DOHH2 (cell line): ENCODE data around the gene C8A.

Experiments used
- H3F3A ChIP-seq: fragments of 200-600 bp; sonication (generic), shearing (Covaris generic); 2 replicates; pipeline ENCODE4 v1.6.0; 2016; ENCODE audit warnings: antibody characterized with exemption, mild to moderate bottlenecking; ENCODE audit not compliant: control insufficient read depth, insufficient read depth
- H3K27ac ChIP-seq: fragments of 200-600 bp; sonication (generic); 2 replicates; pipeline ENCODE4 v1.5.1; 2014; ENCODE audit warnings: low read depth, mild to moderate bottlenecking, low read length, moderate library complexity
- H3K27me3 ChIP-seq: fragments of 200-600 bp; sonication (generic); 2 replicates; pipeline ENCODE4 v1.6.1; 2014; ENCODE audit warnings: mild to moderate bottlenecking, low read length, mixed read lengths; ENCODE audit not compliant: control insufficient read depth
- H3K36me3 ChIP-seq: fragments of 200-600 bp; sonication (generic); 2 replicates; pipeline ENCODE4 v1.6.1; 2014; ENCODE audit warnings: mild to moderate bottlenecking, low read length, moderate library complexity, mixed read lengths; ENCODE audit not compliant: control insufficient read depth
- H3K4me1 ChIP-seq: fragments of 200-600 bp; sonication (generic); 2 replicates; pipeline ENCODE4 v1.6.1; 2014; ENCODE audit warnings: mild to moderate bottlenecking, low read length, mixed read lengths; ENCODE audit not compliant: control insufficient read depth
- H3K4me2 ChIP-seq: fragments of 200-600 bp; sonication (generic); 2 replicates; pipeline ENCODE4 v1.6.0; 2014; ENCODE audit warnings: mild to moderate bottlenecking, low read length, moderate library complexity
- H3K4me3 ChIP-seq: fragments of 200-600 bp; sonication (generic); 2 replicates; pipeline ENCODE4 v1.5.1; 2014; ENCODE audit warnings: mild to moderate bottlenecking, low read length, mixed read lengths
- H3K79me2 ChIP-seq: fragments of 200-600 bp; sonication (generic); 2 replicates; pipeline ENCODE4 v1.6.1; 2014; ENCODE audit warnings: mild to moderate bottlenecking, low read length, mixed read lengths; ENCODE audit not compliant: control insufficient read depth
- H3K9me2 ChIP-seq: fragments of 200-600 bp; sonication (generic); replicated peaks from 2 replicates; pipeline ENCODE4 v1.6.1; 2014; ENCODE audit warnings: mild to moderate bottlenecking, low read length, mixed read lengths; ENCODE audit not compliant: control insufficient read depth
- H3K9me3 ChIP-seq: fragments of 200-600 bp; sonication (generic); 2 replicates; pipeline ENCODE4 v1.6.1; 2014; ENCODE audit warnings: antibody characterized with exemption, low read length, mixed read lengths; ENCODE audit not compliant: control insufficient read depth, insufficient read depth
- H4K20me1 ChIP-seq: fragments of 200-600 bp; sonication (generic); 2 replicates; pipeline ENCODE4 v1.6.0; 2014; ENCODE audit warnings: low read depth, mild to moderate bottlenecking, antibody characterized with exemption, low read length, moderate library complexity; ENCODE audit not compliant: control insufficient read depth, insufficient read depth
- CTCF ChIP-seq: fragments of 200-600 bp; sonication (generic); IDR thresholded peaks from one replicate; pipeline ENCODE4 v1.5.1; 2014; ENCODE audit warnings: antibody characterized with exemption, mild to moderate bottlenecking, low read depth, low read length; ENCODE audit not compliant: poor library complexity, severe bottlenecking
- EZH2phosphoT487 ChIP-seq: fragments of 200-600 bp; sonication (generic); IDR thresholded peaks from 2 replicates; pipeline ENCODE4 v1.6.1; 2017; ENCODE audit warnings: borderline replicate concordance, mild to moderate bottlenecking, antibody characterized with exemption, low read length, moderate library complexity, mixed read lengths

The C8A gene

GRCh38 chr1:56890229-56890628, 35.6 kb downstream of the C8A start:
- H3K36me3 ChIP-seq, result no peaks in the 10 kb centered on the region
- H3K4me3 ChIP-seq, result no peak overlapping the region
- H3K27ac ChIP-seq, result no peak overlapping the region
- no peaks in the 10 kb centered on the region for H3K79me2 ChIP-seq
- no peak overlapping the region for H3K4me2 ChIP-seq
- H3K9me3 ChIP-seq, result no peaks in the 10 kb centered on the region
- H3K9me2 ChIP-seq, result no peaks in the 10 kb centered on the region
- no peaks in the 10 kb centered on the region for H3K27me3 ChIP-seq
- TF ChIP-seq EZH2phosphoT487, result no peak
- TF ChIP-seq CTCF, result no peak
- H3F3A ChIP-seq, result no peaks in the 10 kb centered on the region
- H3K4me1 ChIP-seq, result no peaks in the 10 kb centered on the region
- no peaks in the 10 kb centered on the region for H4K20me1 ChIP-seq

- H4K20me1 ChIP-seq, result no peaks in the 10 kb centered on the region
- H3K9me2 ChIP-seq, result no peaks in the 10 kb centered on the region
- H3K9me3 ChIP-seq, result no peaks in the 10 kb centered on the region
- H3F3A ChIP-seq, result no peaks in the 10 kb centered on the region
- H3K27me3 ChIP-seq, result no peaks in the 10 kb centered on the region
- no peaks in the 10 kb centered on the region for H3K79me2 ChIP-seq
- no peaks in the 10 kb centered on the region for H3K4me1 ChIP-seq
- H3K36me3 ChIP-seq, result no peaks in the 10 kb centered on the region
- no peak overlapping the region for H3K4me3 ChIP-seq
- H3K4me2 ChIP-seq, result no peak overlapping the region
- no peak for TF ChIP-seq EZH2phosphoT487
- no peak overlapping the region for H3K27ac ChIP-seq
Observed at GRCh38 chr1:56894014-56894413, 39.4 kb downstream of the C8A start.

DNA sequence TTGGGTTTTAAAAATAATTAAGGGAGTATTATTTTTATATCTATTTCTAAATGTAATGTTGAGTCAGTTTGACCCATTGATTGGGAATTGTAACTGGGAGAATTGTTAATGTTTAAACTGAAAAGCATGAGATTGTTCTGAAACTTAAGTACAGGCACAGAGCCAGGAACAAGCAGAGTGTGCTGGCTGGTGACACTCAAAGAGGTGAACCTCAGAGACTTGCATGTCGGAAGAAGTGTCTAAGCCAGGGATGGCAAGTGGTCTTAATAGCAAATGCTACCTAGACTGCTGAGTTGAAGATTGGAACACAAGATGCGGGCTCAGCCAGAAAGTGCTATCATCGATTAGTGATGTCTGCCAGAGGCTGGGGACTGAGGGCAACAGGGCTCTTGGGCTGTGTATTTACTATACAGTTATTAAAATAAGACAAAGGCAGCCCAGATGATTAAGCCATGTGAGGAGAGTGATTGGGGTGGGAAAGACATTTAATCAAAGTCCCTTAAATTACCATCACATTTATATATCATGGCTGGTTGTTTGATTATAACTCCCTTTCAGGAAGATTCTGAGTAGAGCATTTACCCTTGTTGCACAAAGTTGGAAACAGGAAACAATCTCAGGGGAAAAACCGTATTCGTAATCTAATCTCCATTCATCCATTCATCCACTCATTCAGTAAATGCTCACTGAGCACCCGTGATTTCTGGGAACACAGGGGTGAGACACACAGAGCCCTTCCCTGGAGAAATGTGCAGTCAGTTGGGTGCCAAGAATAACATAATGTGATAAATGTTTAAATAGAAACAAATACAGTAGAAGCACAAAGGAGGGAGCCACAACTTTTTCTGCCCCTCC, 42.8 kb downstream of the C8A start:
- Histone ChIP-seq H3K4me2 (no peak overlapping the region), H3K9me3 (no peaks in the 10 kb centered on the region), H3K36me3 (no peaks in the 10 kb centered on the region), H3K79me2 (no peaks in the 10 kb centered on the region), H3F3A (no peaks in the 10 kb centered on the region), H3K27ac (no peak overlapping the region), H3K9me2 (no peaks in the 10 kb centered on the region), H3K27me3 (no peaks in the 10 kb centered on the region), H3K4me3 (no peak overlapping the region), H4K20me1 (no peaks in the 10 kb centered on the region), H3K4me1 (no peaks in the 10 kb centered on the region)
- no peak for TF ChIP-seq CTCF
- TF ChIP-seq EZH2phosphoT487, result no peak

- Histone ChIP-seq H3K9me2 (no peaks in the 10 kb centered on the region), H3F3A (no peaks in the 10 kb centered on the region), H4K20me1 (no peaks in the 10 kb centered on the region), H3K4me3 (no peak overlapping the region), H3K9me3 (no peaks in the 10 kb centered on the region), H3K4me1 (no peaks in the 10 kb centered on the region), H3K4me2 (no peak overlapping the region), H3K79me2 (no peaks in the 10 kb centered on the region), H3K27me3 (no peaks in the 10 kb centered on the region), H3K36me3 (no peaks in the 10 kb centered on the region), H3K27ac (no peak overlapping the region)
- TF ChIP-seq CTCF, result no peak
- no peak for TF ChIP-seq EZH2phosphoT487
Observed at GRCh38 chr1:56898005-56898373, 43.4 kb downstream of the C8A start.
